HUES64 (cell line): ENCODE data around the gene CHSY1.
"Not testable (repeated sequence)": the region's sequence is repeated elsewhere in the genome, so short reads cannot be mapped to it uniquely, and the experiment has no call there.

Experiments used
- H3K27ac ChIP-seq: 2 replicates; pipeline ENCODE4 v1.7.0; 2013; ENCODE audit warnings: low read depth, low read length, inconsistent platforms
- H3K27me3 ChIP-seq: 2 replicates; pipeline ENCODE4 v1.6.1; 2013; ENCODE audit warnings: mild to moderate bottlenecking, low read length; ENCODE audit not compliant: insufficient read depth
- H3K36me3 ChIP-seq: 2 replicates; pipeline ENCODE4 v1.6.1; 2013; ENCODE audit warnings: mild to moderate bottlenecking, low read length; ENCODE audit not compliant: insufficient read depth
- H3K4me1 ChIP-seq: 2 replicates; pipeline ENCODE4 v1.6.1; 2013; ENCODE audit warnings: mild to moderate bottlenecking, low read length, moderate library complexity; ENCODE audit not compliant: insufficient read depth
- H3K4me3 ChIP-seq: 2 replicates; pipeline ENCODE4 v1.5.1; 2013; ENCODE audit warnings: mild to moderate bottlenecking, low read length, moderate library complexity
- H3K9ac ChIP-seq: 2 replicates; pipeline ENCODE4 v1.6.1; 2013; ENCODE audit warnings: mild to moderate bottlenecking, low read depth, low read length
- H3K9me3 ChIP-seq: 2 replicates; pipeline ENCODE4 v1.6.1; 2013; ENCODE audit warnings: low read depth, low read length; ENCODE audit not compliant: insufficient read depth
- WGBS: fragments of 150-250, 120-280 bp; methylation state at CpG from one replicate; pipeline ENCODE4 v1.1.7; 2013; ENCODE audit warnings: missing lambda C conversion rate; 5-methylcytosine and 5-hydroxymethylcytosine counted together

Gene CHSY1

GRCh38 chr15:101126618-101127505, 125.0 kb downstream of the CHSY1 start:
- Histone ChIP-seq H3K4me3 (no peak overlapping the region), H3K4me1 (peaks cover 12% of the 10 kb centered on the region), H3K27ac (no peak overlapping the region), H3K27me3 (no peaks in the 10 kb centered on the region), H3K9ac (no peak overlapping the region), H3K36me3 (no peaks in the 10 kb centered on the region), H3K9me3 (no peaks in the 10 kb centered on the region)
- WGBS: 73% methylated on average over 11 of the region's 11 CpGs

- WGBS: 90% methylated on average over 13 of the region's 13 CpGs
- not testable (repeated sequence) for H3K4me3 ChIP-seq, H3K9me3 ChIP-seq, H3K9ac ChIP-seq, H3K27me3 ChIP-seq, H3K27ac ChIP-seq, H3K36me3 ChIP-seq
- H3K4me1 ChIP-seq: peaks cover 15% of the 10 kb centered on the region
These were observed 125.9 kb downstream of the CHSY1 start for GRCh38 chr15:101125881-101126428.
